Activated CD8-positive, alpha-beta memory T cell treated with anti-CD3 and anti-CD28 coated beads for 48 hours (primary cell): Measurements from ENCODE around the gene DAB2IP.
"Not testable (repeated sequence)": the region's sequence is repeated elsewhere in the genome, so short reads cannot be mapped to it uniquely, and the experiment has no call there.

ENCODE experiments used
- DNase-seq, 3 experiments: peaks; one replicate each; pipeline ENCODE4 v3.0.0-alpha.2; 2020; ENCODE audit warnings: low read depth in 2 of 3, low spot score in 2 of 3

DAB2IP gene

GRCh38 chr9:121643473-121643872 lies 8.0 kb upstream of the DAB2IP start:
- DNase-seq = no peak

GRCh38 chr9:121644040-121644439 lies 7.4 kb upstream of the DAB2IP start:
- not testable (repeated sequence) for DNase-seq

GRCh38 chr9:121645003-121645402 lies 6.4 kb upstream of the DAB2IP start:
- no peak for DNase-seq

- no peak for DNase-seq
These were observed 5.3 kb upstream of the DAB2IP start for GRCh38 chr9:121645853-121646807.

GRCh38 chr9:121646992-121647391 lies 4.4 kb upstream of the DAB2IP start:
- DNase-seq = no peak

GRCh38 chr9:121648172-121648571 lies 3.3 kb upstream of the DAB2IP start:
- no peak for DNase-seq

- no peak for DNase-seq
These were observed 2.6 kb upstream of the DAB2IP start for GRCh38 chr9:121648799-121649198.

GRCh38 chr9:121649476-121650216 lies 1.8 kb upstream of the DAB2IP start:
- DNase-seq = no peak

GRCh38 chr9:121650217-121651007 lies 1.0 kb upstream of the DAB2IP start:
- DNase-seq = no peak

GRCh38 chr9:121651008-121651294 lies 483 bp upstream of the DAB2IP start:
- DNase-seq = no peak

GRCh38 chr9:121652021-121652837 lies 795 bp downstream of the DAB2IP start:
- no peak for DNase-seq

GRCh38 chr9:121652838-121653231 lies 1.4 kb downstream of the DAB2IP start:
- no peak for DNase-seq

- no peak for DNase-seq
These were observed 3.2 kb downstream of the DAB2IP start for GRCh38 chr9:121654499-121655140.

- DNase-seq = no peak
These were observed 3.9 kb downstream of the DAB2IP start for GRCh38 chr9:121655231-121655755.

GRCh38 chr9:121656941-121657470 lies 5.6 kb downstream of the DAB2IP start:
- no peak for DNase-seq

- DNase-seq = no peak
These were observed 6.7 kb downstream of the DAB2IP start for GRCh38 chr9:121658166-121658565.

- no peak for DNase-seq
These were observed 7.2 kb downstream of the DAB2IP start for GRCh38 chr9:121658591-121658990.

- no peak for DNase-seq
These were observed 8.9 kb downstream of the DAB2IP start for GRCh38 chr9:121660367-121660766.

GRCh38 chr9:121660876-121661275 lies 9.4 kb downstream of the DAB2IP start:
- DNase-seq = no peak

GRCh38 chr9:121661328-121661727 lies 9.9 kb downstream of the DAB2IP start:
- no peak for DNase-seq
